ENCODE results near the gene SMYD3. TPM values are rescaled to one million over a fixed set of nuclear protein-coding genes. Genes with fewer than 3 reads are reported as not detected.
A peak's percentile ranks its signal among the peaks of the same experiment; 100 is the strongest.

SMYD3 gene
- total RNA-seq, 1 donor = 45.5 TPM

GRCh38 chr1:245906207-245906606, 600.9 kb downstream of the SMYD3 start:
- no peak for DNase-seq (ENCODE audit: low read depth)
- no peak overlapping the region for H3K4me3 ChIP-seq (ENCODE audit: low read depth, low read length)
- TF ChIP-seq CTCF (IDR thresholded peaks at IDR 0.05; ENCODE audit: insufficient read depth, low read length) = no peak

DNA sequence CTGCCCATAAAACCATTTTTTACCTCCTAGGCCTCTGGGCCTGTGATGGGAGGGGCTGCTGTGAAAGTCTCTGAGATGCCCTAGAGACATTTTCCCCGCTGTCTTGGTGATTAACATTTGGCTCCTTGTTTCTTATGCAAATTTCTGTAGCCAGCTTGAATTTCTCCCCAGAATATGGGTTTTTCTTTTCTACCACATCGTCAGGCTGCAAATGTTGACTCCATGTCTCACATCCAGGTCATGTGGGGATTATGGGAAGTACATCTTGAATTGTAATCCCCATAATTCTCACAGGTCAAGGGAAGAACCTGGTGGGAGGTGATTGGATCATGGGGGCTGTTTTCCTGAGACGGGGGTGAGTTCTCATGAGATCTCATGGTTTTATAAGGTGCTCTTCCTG, 603.2 kb downstream of the SMYD3 start:
- no peak for DNase-seq (ENCODE audit: low read depth)
- H3K4me3 ChIP-seq (ENCODE audit: low read depth, low read length) = no peak overlapping the region
- no peak for TF ChIP-seq CTCF (IDR thresholded peaks at IDR 0.05; ENCODE audit: insufficient read depth, low read length)

DNA sequence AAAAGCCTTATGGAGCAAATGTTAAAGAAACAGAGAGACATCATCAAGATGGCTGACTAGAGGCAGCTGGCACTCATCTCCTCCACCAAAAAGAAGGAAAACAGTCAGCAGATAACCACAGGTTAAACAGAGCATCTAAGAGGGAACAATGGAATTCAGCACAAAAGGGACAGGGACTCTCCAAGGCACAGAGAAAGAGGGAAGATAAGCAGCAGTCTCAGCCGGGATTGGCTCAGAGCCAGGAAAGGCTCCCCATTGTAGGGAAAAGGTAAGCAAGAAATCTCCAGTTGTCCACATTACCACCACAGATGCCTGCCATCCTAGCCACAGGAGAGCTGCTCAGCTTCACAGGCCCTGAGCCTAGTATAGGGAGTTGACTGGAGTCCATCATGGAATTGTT, 605.5 kb downstream of the SMYD3 start:
- no peak overlapping the region for H3K4me3 ChIP-seq (ENCODE audit: low read depth, low read length)
- no peak for DNase-seq (ENCODE audit: low read depth)
- no peak for TF ChIP-seq CTCF (IDR thresholded peaks at IDR 0.05; ENCODE audit: insufficient read depth, low read length)

DNA sequence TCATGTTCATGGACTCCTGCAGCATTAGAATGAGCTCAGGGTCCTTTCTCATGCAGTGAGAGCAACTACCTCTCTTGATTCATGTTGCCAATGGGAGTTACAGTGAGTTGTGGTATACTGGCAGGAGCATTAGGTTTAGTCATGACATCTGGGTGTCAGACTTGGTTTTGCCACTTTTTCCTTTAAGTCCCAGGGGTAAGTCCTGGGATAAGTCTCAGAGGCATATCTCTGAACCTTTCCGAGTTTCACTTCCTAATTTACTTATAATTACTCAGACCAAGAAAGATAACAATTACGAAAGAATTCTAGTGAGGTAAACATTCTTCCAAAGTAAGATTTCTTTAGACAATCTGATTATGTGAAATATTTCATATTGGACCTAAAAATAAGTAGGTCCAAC, 606.0 kb downstream of the SMYD3 start:
- TF ChIP-seq CTCF (IDR thresholded peaks at IDR 0.05; ENCODE audit: insufficient read depth, low read length) = no peak
- peak; percentile 34 for DNase-seq (ENCODE audit: low read depth)

GRCh38 chr1:245898581-245898980, 608.5 kb downstream of the SMYD3 start:
- no peak for DNase-seq (ENCODE audit: low read depth)
- H3K4me3 ChIP-seq (ENCODE audit: low read depth, low read length) = no peak overlapping the region
- TF ChIP-seq CTCF (IDR thresholded peaks at IDR 0.05; ENCODE audit: insufficient read depth, low read length) = no peak

More for the DNA sequence above, 606.0 kb downstream of the SMYD3 start:
- H3K4me3 ChIP-seq (ENCODE audit: low read depth, low read length) = no peak overlapping the region

GRCh38 chr1:245896258-245896657, 610.8 kb downstream of the SMYD3 start:
- no peak for DNase-seq (ENCODE audit: low read depth)
- no peak for TF ChIP-seq CTCF (IDR thresholded peaks at IDR 0.05; ENCODE audit: insufficient read depth, low read length)
- no peak overlapping the region for H3K4me3 ChIP-seq (ENCODE audit: low read depth, low read length)

DNA sequence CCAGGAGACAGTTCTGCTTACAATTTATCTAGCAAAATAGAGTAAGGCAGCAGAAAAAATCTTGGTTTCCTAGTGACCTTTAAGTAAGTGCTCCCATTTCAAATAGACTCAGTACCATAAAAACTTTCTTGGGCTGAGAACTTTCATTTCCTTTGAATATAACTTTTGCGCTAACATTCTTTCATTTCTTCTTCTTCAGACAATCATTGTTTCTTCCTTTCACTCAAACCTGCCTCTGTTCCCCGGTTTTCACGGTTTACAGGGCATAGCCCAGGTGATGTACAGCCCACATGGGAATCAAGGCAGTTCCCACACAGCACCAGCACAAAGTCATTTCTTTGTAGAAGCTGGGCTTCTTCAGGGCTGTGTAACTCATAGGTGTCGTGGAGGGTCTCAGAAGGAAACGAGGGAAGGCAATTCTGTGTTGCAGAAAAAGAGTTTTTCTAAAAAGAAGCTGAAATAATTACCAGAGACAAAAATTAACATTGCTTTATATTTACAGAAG, 611.6 kb downstream of the SMYD3 start:
- no peak for DNase-seq (ENCODE audit: low read depth)
- H3K4me3 ChIP-seq (ENCODE audit: low read depth, low read length) = no peak overlapping the region
- no peak for TF ChIP-seq CTCF (IDR thresholded peaks at IDR 0.05; ENCODE audit: insufficient read depth, low read length)

Measured in fibroblast of the aortic adventitia (primary cell).